Endodermal cell (in vitro differentiated cells): ENCODE results near the gene CTNNA1. TPM values are rescaled to one million over a fixed set of nuclear protein-coding genes. Genes with fewer than 3 reads are reported as not detected.

Source experiments
- DNase-seq: peaks from one replicate; pipeline ENCODE4 v3.0.0-alpha.2; 2017
- H3K27ac ChIP-seq: 2 replicates; pipeline ENCODE4 v1.5.1; 2013; ENCODE audit warnings: mild to moderate bottlenecking, low read depth, low read length, moderate library complexity
- H3K27me3 ChIP-seq: 2 replicates; pipeline ENCODE4 v1.6.1; 2013; ENCODE audit warnings: mild to moderate bottlenecking, low read length, moderate library complexity; ENCODE audit not compliant: insufficient read depth, control insufficient read depth, poor library complexity, severe bottlenecking
- H3K36me3 ChIP-seq: 2 replicates; pipeline ENCODE4 v1.7.0; 2013; ENCODE audit warnings: mild to moderate bottlenecking, low read length, moderate library complexity; ENCODE audit not compliant: control insufficient read depth, insufficient read depth
- H3K4me1 ChIP-seq: one replicate; pipeline ENCODE4 v1.7.0; 2013; ENCODE audit warnings: low read length; ENCODE audit not compliant: control insufficient read depth, insufficient read depth
- H3K4me3 ChIP-seq: 2 replicates; pipeline ENCODE4 v1.5.1; 2013; ENCODE audit warnings: mild to moderate bottlenecking, low read length, moderate library complexity
- H3K9ac ChIP-seq: 2 replicates; pipeline ENCODE4 v1.6.1; 2013; ENCODE audit warnings: mild to moderate bottlenecking, low read length, moderate library complexity; ENCODE audit not compliant: poor library complexity, severe bottlenecking; ENCODE audit errors: extremely low read depth
- H3K9me3 ChIP-seq: 2 replicates; pipeline ENCODE4 v1.6.1; 2013; ENCODE audit warnings: mild to moderate bottlenecking, low read length, moderate library complexity; ENCODE audit not compliant: control insufficient read depth
- H3K27ac Mint-ChIP-seq: 2 replicates; pipeline ENCODE4 v1.8.0; 2020; ENCODE audit warnings: mixed read lengths
- H3K27me3 Mint-ChIP-seq: 2 replicates; pipeline ENCODE4 v1.8.0; 2021; ENCODE audit warnings: mild to moderate bottlenecking, mixed read lengths; ENCODE audit not compliant: insufficient read depth
- H3K36me3 Mint-ChIP-seq: 2 replicates; pipeline ENCODE4 v1.8.0; 2020; ENCODE audit warnings: low read depth, mixed read lengths
- H3K4me1 Mint-ChIP-seq: 2 replicates; pipeline ENCODE4 v1.8.0; 2020; ENCODE audit warnings: mixed read lengths
- H3K4me3 Mint-ChIP-seq: 2 replicates; pipeline ENCODE4 v1.8.0; 2020; ENCODE audit warnings: mild to moderate bottlenecking, moderate library complexity, mixed read lengths
- H3K9me3 Mint-ChIP-seq: 2 replicates; pipeline ENCODE4 v1.8.0; 2020; ENCODE audit warnings: mild to moderate bottlenecking, mixed read lengths
- CTCF ChIP-seq: fragments of 200-600 bp; sonication (generic); conservative IDR thresholded peaks from 2 replicates; pipeline ENCODE4 v1.5.0; 2021; ENCODE audit warnings: antibody characterized with exemption, mild to moderate bottlenecking
- WGBS, 2 experiments: methylation state at CpG; one replicate each; pipeline versions ENCODE4 v1.1.5 to v1.1.7; 2013; ENCODE audit warnings: missing lambda C conversion rate in 2 of 2, mixed read lengths in 1 of 2; ENCODE audit not compliant: insufficient coverage in 1 of 2, insufficient read length in 1 of 2; 5-methylcytosine and 5-hydroxymethylcytosine counted together
- total RNA-seq, 2 donors: library from RNA; stranded (reverse); fragmentation: NEBNext Ultra II Directional in 1 of 2; extraction: Animal tissue kit (Norgen Biotek cat#: 25700) in 1 of 2; gene quantifications; 2 replicates in 1 of 2; 3 replicates in 1 of 2; pipeline ENCODE4 v1.2.1, GENCODE V29; 2021

Gene CTNNA1
- total RNA-seq, 2 donors from 2014 or later, result 298 to 305 TPM

- no peak overlapping the region for H3K9ac ChIP-seq
- peaks cover 3% of the 10 kb centered on the region for H3K9me3 Mint-ChIP-seq
- 97 to 100% methylated on average over 1 of the region's 1 CpG for WGBS, 2 experiments
- peaks cover 47% of the 10 kb centered on the region for H3K36me3 Mint-ChIP-seq
- H3K36me3 ChIP-seq, result peaks cover 76% of the 10 kb centered on the region
- peak overlapping the region; percentile 64 for H3K27ac Mint-ChIP-seq
- no peaks in the 10 kb centered on the region for H3K27me3 ChIP-seq
- no peak overlapping the region for H3K4me3 Mint-ChIP-seq
- no peak for DNase-seq
- no peak overlapping the region for H3K27ac ChIP-seq
- no peak overlapping the region for H3K4me3 ChIP-seq
- H3K9me3 ChIP-seq, result peaks cover 3% of the 10 kb centered on the region
- no peaks in the 10 kb centered on the region for H3K4me1 ChIP-seq
- no peaks in the 10 kb centered on the region for H3K27me3 Mint-ChIP-seq
- no peak for TF ChIP-seq CTCF
- H3K4me1 Mint-ChIP-seq, result peaks cover 34% of the 10 kb centered on the region
Observed at GRCh38 chr5:138784590-138784989, 31.4 kb downstream of the CTNNA1 start.

GRCh38 chr5:138789771-138790242 is 36.6 kb downstream of the CTNNA1 start:
- H3K27me3 Mint-ChIP-seq, result no peaks in the 10 kb centered on the region
- no peaks in the 10 kb centered on the region for H3K4me1 ChIP-seq
- TF ChIP-seq CTCF, result peak; percentile 88
- H3K4me3 ChIP-seq, result no peak overlapping the region
- H3K9me3 Mint-ChIP-seq, result no peaks in the 10 kb centered on the region
- peaks cover 28% of the 10 kb centered on the region for H3K4me1 Mint-ChIP-seq
- peak; percentile 55 for DNase-seq
- H3K36me3 Mint-ChIP-seq, result peaks cover 22% of the 10 kb centered on the region
- H3K27ac Mint-ChIP-seq, result no peak overlapping the region
- H3K9me3 ChIP-seq, result no peaks in the 10 kb centered on the region
- H3K36me3 ChIP-seq, result peaks cover 71% of the 10 kb centered on the region
- no peak overlapping the region for H3K4me3 Mint-ChIP-seq
- H3K27me3 ChIP-seq, result no peaks in the 10 kb centered on the region
- H3K9ac ChIP-seq, result no peak overlapping the region
- H3K27ac ChIP-seq, result no peak overlapping the region

GRCh38 chr5:138790684-138791083 is 37.5 kb downstream of the CTNNA1 start:
- H3K4me1 ChIP-seq, result no peaks in the 10 kb centered on the region
- Mint-ChIP-seq H3K4me1 (peaks cover 28% of the 10 kb centered on the region), H3K4me3 (no peak overlapping the region), H3K27ac (no peak overlapping the region), H3K9me3 (no peaks in the 10 kb centered on the region), H3K36me3 (peaks cover 22% of the 10 kb centered on the region), H3K27me3 (no peaks in the 10 kb centered on the region)
- H3K9me3 ChIP-seq, result peaks cover 4% of the 10 kb centered on the region
- no peak overlapping the region for H3K27ac ChIP-seq
- peaks cover 73% of the 10 kb centered on the region for H3K36me3 ChIP-seq
- no peak for TF ChIP-seq CTCF
- no peak overlapping the region for H3K4me3 ChIP-seq
- no peak overlapping the region for H3K9ac ChIP-seq
- WGBS, 2 experiments, result 77 to 100% methylated on average over 1 of the region's 1 CpG
- DNase-seq, result no peak
- no peaks in the 10 kb centered on the region for H3K27me3 ChIP-seq
